Measurements from ENCODE around the gene JMJD8. TPM values are rescaled to one million over a fixed set of nuclear protein-coding genes. Genes with fewer than 3 reads are reported as not detected.

The JMJD8 gene
- total and polyA plus RNA-seq, 9 of the 15 experiments (the other 6 are each of a cell fraction or from before 2014, with no cell fraction given): 1.2 to 50.6 (median 29.3) TPM

DNA sequence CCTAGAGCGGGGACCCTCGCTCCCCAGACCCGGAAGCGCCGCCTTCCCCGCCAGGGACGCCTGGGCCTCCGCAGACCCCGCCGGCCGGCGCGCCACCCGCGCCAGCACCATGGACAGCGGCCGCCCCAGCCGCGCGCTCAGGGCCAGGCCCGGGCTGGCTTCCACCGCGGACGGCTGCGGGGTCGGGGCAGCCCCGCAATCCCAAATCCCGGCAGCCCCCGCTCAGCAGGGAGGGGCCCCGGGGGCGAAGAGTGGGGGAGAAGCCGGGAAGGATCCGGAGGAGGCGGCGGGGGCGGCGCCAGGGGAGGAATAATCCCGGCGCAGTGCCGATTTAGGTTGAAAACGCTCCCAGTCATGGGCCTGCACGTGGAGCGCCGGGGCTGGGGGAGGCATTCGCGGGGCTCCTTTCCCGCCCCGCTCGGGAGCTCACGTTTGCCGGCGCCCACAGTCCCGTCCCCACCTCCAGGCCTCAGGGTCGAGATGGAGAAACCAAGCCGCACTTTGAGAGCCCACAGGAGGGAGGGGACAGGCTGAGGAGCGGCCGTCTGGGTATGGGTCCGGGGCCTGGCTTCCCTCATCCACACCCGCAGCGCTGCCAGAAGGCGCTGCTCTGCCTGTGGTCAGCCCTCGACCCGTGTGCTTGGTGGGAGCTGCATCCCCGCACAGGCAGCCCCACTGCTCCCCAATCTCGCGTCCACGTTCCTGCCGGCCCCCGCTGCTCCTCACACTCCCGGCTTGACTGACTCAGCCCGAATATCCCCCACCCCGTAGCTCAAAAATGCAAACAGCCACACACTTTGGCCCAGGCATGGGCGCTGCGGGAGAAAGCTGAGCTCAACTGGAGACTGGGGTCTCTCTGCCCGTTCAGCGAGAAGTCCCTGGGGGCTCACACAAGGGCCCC, 16.8 kb upstream of the JMJD8 start (continued):
- TF ChIP-seq SMARCE1 (IDR thresholded peaks at IDR 0.05) (no peak), HMG20B (CRISPR knock-in tag; IDR thresholded peaks at IDR 0.05) (no peak), SREBF2 (CRISPR knock-in tag; IDR thresholded peaks at IDR 0.05) (no peak), NR2C2 (CRISPR knock-in tag; IDR thresholded peaks at IDR 0.05) (peak; percentile 77; the same call in 1 of the 2 replicates), NR2C2 (tag; IDR thresholded peaks at IDR 0.05) (no peak), FOXA3 (CRISPR knock-in tag; conservative IDR thresholded peaks at IDR 0.05 in 1 of 2, IDR thresholded peaks at IDR 0.05 in 1 of 2) (0 out of 4 replicates have a peak, but pooled peaks of 1 of the 2 experiments have one; percentile 40), TEAD4 (IDR thresholded peaks at IDR 0.05; ENCODE audit: low read length) (no peak), TEAD4 (CRISPR knock-in tag; IDR thresholded peaks at IDR 0.05; ENCODE audit: borderline replicate concordance) (0 out of 2 replicates have a peak, but pooled peaks have one; percentile 64), GABPB1 (CRISPR knock-in tag; IDR thresholded peaks at IDR 0.05) (no peak), ZNF282 (CRISPR knock-in tag; IDR thresholded peaks at IDR 0.05) (no peak), ATF6 (CRISPR knock-in tag; IDR thresholded peaks at IDR 0.05) (no peak), ZNF609 (CRISPR knock-in tag; IDR thresholded peaks at IDR 0.05; ENCODE audit: borderline replicate concordance) (no peak), ZFP36 (IDR thresholded peaks at IDR 0.05; ENCODE audit: low read depth, low read length, partially characterized antibody) (no peak)
- TF ChIP-seq, protein P1, sequence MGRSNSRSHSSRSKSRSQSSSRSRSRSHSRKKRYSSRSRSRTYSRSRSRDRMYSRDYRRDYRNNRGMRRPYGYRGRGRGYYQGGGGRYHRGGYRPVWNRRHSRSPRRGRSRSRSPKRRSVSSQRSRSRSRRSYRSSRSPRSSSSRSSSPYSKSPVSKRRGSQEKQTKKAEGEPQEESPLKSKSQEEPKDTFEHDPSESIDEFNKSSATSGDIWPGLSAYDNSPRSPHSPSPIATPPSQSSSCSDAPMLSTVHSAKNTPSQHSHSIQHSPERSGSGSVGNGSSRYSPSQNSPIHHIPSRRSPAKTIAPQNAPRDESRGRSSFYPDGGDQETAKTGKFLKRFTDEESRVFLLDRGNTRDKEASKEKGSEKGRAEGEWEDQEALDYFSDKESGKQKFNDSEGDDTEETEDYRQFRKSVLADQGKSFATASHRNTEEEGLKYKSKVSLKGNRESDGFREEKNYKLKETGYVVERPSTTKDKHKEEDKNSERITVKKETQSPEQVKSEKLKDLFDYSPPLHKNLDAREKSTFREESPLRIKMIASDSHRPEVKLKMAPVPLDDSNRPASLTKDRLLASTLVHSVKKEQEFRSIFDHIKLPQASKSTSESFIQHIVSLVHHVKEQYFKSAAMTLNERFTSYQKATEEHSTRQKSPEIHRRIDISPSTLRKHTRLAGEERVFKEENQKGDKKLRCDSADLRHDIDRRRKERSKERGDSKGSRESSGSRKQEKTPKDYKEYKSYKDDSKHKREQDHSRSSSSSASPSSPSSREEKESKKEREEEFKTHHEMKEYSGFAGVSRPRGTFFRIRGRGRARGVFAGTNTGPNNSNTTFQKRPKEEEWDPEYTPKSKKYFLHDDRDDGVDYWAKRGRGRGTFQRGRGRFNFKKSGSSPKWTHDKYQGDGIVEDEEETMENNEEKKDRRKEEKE (IDR thresholded peaks at IDR 0.05; ENCODE audit: borderline replicate concordance in 1 of 2, control insufficient read depth in 1 of 2, low read depth in 2 of 2, low read length in 1 of 2): no peak
- TF ChIP-seq, protein P2, sequence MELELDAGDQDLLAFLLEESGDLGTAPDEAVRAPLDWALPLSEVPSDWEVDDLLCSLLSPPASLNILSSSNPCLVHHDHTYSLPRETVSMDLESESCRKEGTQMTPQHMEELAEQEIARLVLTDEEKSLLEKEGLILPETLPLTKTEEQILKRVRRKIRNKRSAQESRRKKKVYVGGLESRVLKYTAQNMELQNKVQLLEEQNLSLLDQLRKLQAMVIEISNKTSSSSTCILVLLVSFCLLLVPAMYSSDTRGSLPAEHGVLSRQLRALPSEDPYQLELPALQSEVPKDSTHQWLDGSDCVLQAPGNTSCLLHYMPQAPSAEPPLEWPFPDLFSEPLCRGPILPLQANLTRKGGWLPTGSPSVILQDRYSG (tag; conservative IDR thresholded peaks at IDR 0.05; ENCODE audit: low read depth): no peak

Data from K562 (cell line).